Suprapubic skin (tissue), 4 donors: ENCODE data around the gene CNGA1.

Source experiments
- POLR2A ChIP-seq, 2 donors: fragments of 450-650 bp; IDR thresholded peaks; one replicate each; pipeline ENCODE4 v1.6.1; 2017; ENCODE audit warnings: antibody characterized with exemption in 2 of 2, mild to moderate bottlenecking in 2 of 2, moderate library complexity in 2 of 2
- POLR2AphosphoS5 ChIP-seq, 3 donors: sonication (generic); formaldehyde crosslinking; IDR thresholded peaks; one replicate each; pipeline ENCODE4 v1.6.1; 2017; ENCODE audit warnings: antibody characterized with exemption in 3 of 3
- TF ChIP-seq, protein P1 (sequence below), 2 donors: fragments of 200-600 bp in 1 of 2; fragments of 450-650 bp in 1 of 2; sonication (generic) in 1 of 2; IDR thresholded peaks; one replicate each; pipeline ENCODE4 v1.5.1; 2016 to 2019; ENCODE audit warnings: antibody characterized with exemption in 2 of 2, mild to moderate bottlenecking in 1 of 2, moderate library complexity in 1 of 2

DNA sequence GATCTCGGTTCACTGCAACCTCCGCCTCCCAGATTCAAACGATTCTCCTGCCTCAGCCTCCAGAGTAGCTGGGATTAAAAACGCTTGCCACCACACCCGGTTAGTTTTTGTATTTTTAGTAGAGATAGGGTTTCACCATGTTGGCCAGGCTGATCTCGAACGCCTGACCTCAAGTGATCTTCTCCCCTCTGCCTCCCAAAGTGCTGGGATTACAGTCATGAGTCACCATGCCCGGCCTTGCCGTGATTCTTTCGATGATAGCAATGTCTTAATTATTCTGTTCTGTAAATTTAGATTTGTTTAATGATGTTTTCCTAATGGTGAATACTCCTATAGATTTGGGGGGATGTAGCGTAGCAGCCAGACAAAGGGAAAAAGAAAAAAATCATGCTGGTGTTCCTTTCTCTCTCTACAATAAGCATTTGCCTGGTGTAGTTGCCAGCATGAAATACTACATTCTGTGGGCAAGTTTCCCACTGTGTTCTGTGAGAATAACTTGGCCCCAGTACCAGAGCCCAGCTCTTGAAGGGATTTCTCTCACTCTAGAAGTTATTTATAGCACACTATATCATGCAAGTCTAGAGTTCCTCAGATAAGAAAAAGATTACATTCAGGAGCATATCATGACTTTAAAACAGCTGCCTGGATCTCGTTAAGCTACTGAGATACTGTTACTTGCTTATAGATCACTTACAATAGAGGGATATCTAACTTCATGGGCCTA is 15.5 kb upstream of the CNGA1 start:
- TF ChIP-seq, protein P1, sequence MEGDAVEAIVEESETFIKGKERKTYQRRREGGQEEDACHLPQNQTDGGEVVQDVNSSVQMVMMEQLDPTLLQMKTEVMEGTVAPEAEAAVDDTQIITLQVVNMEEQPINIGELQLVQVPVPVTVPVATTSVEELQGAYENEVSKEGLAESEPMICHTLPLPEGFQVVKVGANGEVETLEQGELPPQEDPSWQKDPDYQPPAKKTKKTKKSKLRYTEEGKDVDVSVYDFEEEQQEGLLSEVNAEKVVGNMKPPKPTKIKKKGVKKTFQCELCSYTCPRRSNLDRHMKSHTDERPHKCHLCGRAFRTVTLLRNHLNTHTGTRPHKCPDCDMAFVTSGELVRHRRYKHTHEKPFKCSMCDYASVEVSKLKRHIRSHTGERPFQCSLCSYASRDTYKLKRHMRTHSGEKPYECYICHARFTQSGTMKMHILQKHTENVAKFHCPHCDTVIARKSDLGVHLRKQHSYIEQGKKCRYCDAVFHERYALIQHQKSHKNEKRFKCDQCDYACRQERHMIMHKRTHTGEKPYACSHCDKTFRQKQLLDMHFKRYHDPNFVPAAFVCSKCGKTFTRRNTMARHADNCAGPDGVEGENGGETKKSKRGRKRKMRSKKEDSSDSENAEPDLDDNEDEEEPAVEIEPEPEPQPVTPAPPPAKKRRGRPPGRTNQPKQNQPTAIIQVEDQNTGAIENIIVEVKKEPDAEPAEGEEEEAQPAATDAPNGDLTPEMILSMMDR (IDR thresholded peaks at IDR 0.05): no peak
- TF ChIP-seq POLR2AphosphoS5 (IDR thresholded peaks at IDR 0.05): no peak
- no peak for TF ChIP-seq POLR2A (IDR thresholded peaks at IDR 0.05)
